H1 (cell line): ENCODE measurements around the gene STK32C. TPM values are rescaled to one million over a fixed set of nuclear protein-coding genes. Genes with fewer than 3 reads are reported as not detected.

Source experiments
- CTCF ChIA-PET: fragments of 300-600 bp; sonication (Branson Sonifier 250); formaldehyde crosslinking; loops from one replicate; lab custom pipeline; 2021; ENCODE audit not compliant: partially characterized antibody; lab: Charles Lee
- POLR2A ChIA-PET: fragments of 300-600 bp; sonication (Branson Sonifier 250); formaldehyde crosslinking; loops from one replicate; lab custom pipeline; 2021; ENCODE audit warnings: inconsistent platforms; ENCODE audit not compliant: partially characterized antibody; lab: Charles Lee
- DNase-seq, 2 experiments: peaks; one replicate each; pipeline versions ENCODE4 v3.0.0 to v3.0.0-alpha.2; 2010 to 2022; ENCODE audit warnings: low spot score in 2 of 2, low read depth in 1 of 2, mixed read lengths in 1 of 2
- FAIRE-seq: peaks from 2 replicates; lab custom pipeline; 2011; peaks lifted over from hg19 to GRCh38; lab: Jason Lieb, UNC
- H2AFZ ChIP-seq: 2 replicates; pipeline ENCODE4 v1.8.1; 2012; ENCODE audit warnings: low read length, inconsistent platforms
- H2AK5ac ChIP-seq: 2 replicates; pipeline ENCODE4 v1.6.1; 2013; ENCODE audit warnings: low read depth, low read length
- H2BK120ac ChIP-seq: replicated peaks from 2 replicates; pipeline ENCODE3; 2013; ENCODE audit warnings: low read depth, low read length, inconsistent platforms
- H2BK12ac ChIP-seq: 2 replicates; pipeline ENCODE4 v1.6.1; 2013; ENCODE audit warnings: low read depth, low read length
- H2BK15ac ChIP-seq: 2 replicates; pipeline ENCODE4 v1.6.1; 2013; ENCODE audit warnings: low read length
- H2BK20ac ChIP-seq: 2 replicates; pipeline ENCODE4 v1.6.1; 2013; ENCODE audit warnings: low read length
- H2BK5ac ChIP-seq: 2 replicates; pipeline ENCODE4 v1.6.1; 2013; ENCODE audit warnings: low read depth, low read length
- H3K14ac ChIP-seq: 2 replicates; pipeline ENCODE4 v1.6.1; 2013; ENCODE audit warnings: inconsistent platforms; ENCODE audit not compliant: insufficient read length
- H3K18ac ChIP-seq: 2 replicates; pipeline ENCODE4 v1.6.1; 2013; ENCODE audit warnings: low read length; ENCODE audit errors: extremely low read depth
- H3K23ac ChIP-seq: 2 replicates; pipeline ENCODE4 v1.6.1; 2013; ENCODE audit warnings: inconsistent platforms; ENCODE audit not compliant: insufficient read length
- H3K23me2 ChIP-seq: 2 replicates; pipeline ENCODE4 v1.6.1; 2013; ENCODE audit warnings: low read depth, low read length
- H3K27ac ChIP-seq: 2 replicates; pipeline ENCODE4 v1.6.1; 2011; ENCODE audit warnings: low read depth, low read length, inconsistent platforms
- H3K27me3 ChIP-seq, 4 experiments: replicated peaks in 1 of 4; 1 replicate in 1 of 4; 2 replicates in 3 of 4; pipeline versions ENCODE4 v1.6.1 to v1.8.1; 2011 to 2013; ENCODE audit warnings: low read length in 3 of 4, mild to moderate bottlenecking in 3 of 4, inconsistent platforms in 2 of 4, mixed read lengths in 2 of 4, moderate library complexity in 1 of 4; ENCODE audit not compliant: control insufficient read depth in 3 of 4, insufficient read depth in 3 of 4; ENCODE audit errors: extremely low read depth in 1 of 4
- H3K36me3 ChIP-seq, 4 experiments: 2 replicates each; pipeline versions ENCODE4 v1.6.1 to v1.8.1; 2011 to 2013; ENCODE audit warnings: mild to moderate bottlenecking in 4 of 4, low read length in 3 of 4, moderate library complexity in 2 of 4, control low read depth in 1 of 4, inconsistent platforms in 1 of 4; ENCODE audit not compliant: insufficient read depth in 4 of 4, control insufficient read depth in 2 of 4
- H3K4ac ChIP-seq: replicated peaks from 2 replicates; pipeline ENCODE3; 2013; ENCODE audit warnings: low read length, low read depth, mixed read lengths, inconsistent platforms; ENCODE audit not compliant: insufficient read length
- H3K4me1 ChIP-seq, 4 experiments: replicated peaks in 1 of 4; 1 replicate in 1 of 4; 2 replicates in 3 of 4; pipeline versions ENCODE4 v1.6.1 to v1.8.1; 2011 to 2013; ENCODE audit warnings: low read length in 3 of 4, inconsistent platforms in 2 of 4, mixed read lengths in 1 of 4; ENCODE audit not compliant: insufficient read depth in 4 of 4, control insufficient read depth in 3 of 4
- H3K4me2 ChIP-seq, 2 experiments: 2 replicates each; pipeline versions ENCODE4 v1.6.1 to v1.8.1; 2011 to 2013; ENCODE audit warnings: low read depth in 2 of 2, low read length in 2 of 2, control low read depth in 1 of 2, inconsistent platforms in 1 of 2, mild to moderate bottlenecking in 1 of 2; ENCODE audit not compliant: insufficient read depth in 1 of 2
- H3K4me3 ChIP-seq, 4 experiments: fragments of 200-600, 300-600 bp in 1 of 4; sonication (generic), shearing (Covaris generic), sonication (Bioruptor Twin) in 1 of 4; 2 replicates each; pipeline versions ENCODE4 v1.5.1 to v1.8.1; 2011 to 2016; ENCODE audit warnings: low read length in 4 of 4, low read depth in 3 of 4, control low read depth in 2 of 4, inconsistent platforms in 2 of 4, mild to moderate bottlenecking in 2 of 4, mixed read lengths in 1 of 4, moderate library complexity in 1 of 4; ENCODE audit not compliant: insufficient read depth in 2 of 4; ENCODE audit errors: extremely low read depth in 1 of 4
- H3K56ac ChIP-seq: replicated peaks from 2 replicates; pipeline ENCODE3; 2013; ENCODE audit warnings: low read depth, mild to moderate bottlenecking, mixed read lengths, low read length, inconsistent platforms; ENCODE audit not compliant: insufficient read length
- H3K79me1 ChIP-seq: 2 replicates; pipeline ENCODE4 v1.6.1; 2013; ENCODE audit warnings: low read depth, low read length, control low read depth
- H3K79me2 ChIP-seq, 2 experiments: 2 replicates each; pipeline versions ENCODE4 v1.6.1 to v1.8.1; 2012 to 2013; ENCODE audit warnings: low read length in 2 of 2, mild to moderate bottlenecking in 2 of 2, inconsistent platforms in 1 of 2; ENCODE audit not compliant: insufficient read depth in 2 of 2, control insufficient read depth in 1 of 2
- H3K9ac ChIP-seq, 4 experiments: replicated peaks in 1 of 4; 1 replicate in 1 of 4; 2 replicates in 3 of 4; pipeline versions ENCODE4 v1.6.1 to v1.8.1; 2011 to 2013; ENCODE audit warnings: low read depth in 3 of 4, low read length in 3 of 4, control low read depth in 2 of 4, mild to moderate bottlenecking in 2 of 4, moderate library complexity in 2 of 4, inconsistent platforms in 1 of 4; ENCODE audit errors: extremely low read depth in 1 of 4
- H3K9me3 ChIP-seq, 2 experiments: 2 replicates each; pipeline versions ENCODE4 v1.6.1 to v1.8.1; 2012 to 2013; ENCODE audit warnings: mild to moderate bottlenecking in 2 of 2, moderate library complexity in 2 of 2, control low read depth in 1 of 2, inconsistent platforms in 1 of 2, low read depth in 1 of 2, low read length in 1 of 2, mixed read lengths in 1 of 2; ENCODE audit not compliant: insufficient read depth in 2 of 2
- H4K20me1 ChIP-seq, 2 experiments: replicated peaks in 1 of 2; 2 replicates each; pipeline versions ENCODE3 to v1.8.1; 2011 to 2013; ENCODE audit warnings: inconsistent platforms in 2 of 2, low read length in 2 of 2, mild to moderate bottlenecking in 1 of 2; ENCODE audit not compliant: insufficient read depth in 2 of 2, control insufficient read depth in 1 of 2
- H4K5ac ChIP-seq: 2 replicates; pipeline ENCODE4 v1.6.1; 2013; ENCODE audit warnings: low read length, low read depth, mixed read lengths, inconsistent platforms; ENCODE audit not compliant: insufficient read length
- H4K8ac ChIP-seq: 2 replicates; pipeline ENCODE4 v1.8.0; 2013; ENCODE audit warnings: mild to moderate bottlenecking, moderate library complexity, low read length, inconsistent platforms; ENCODE audit not compliant: insufficient read depth; ENCODE audit errors: extremely low read depth
- H4K91ac ChIP-seq: replicated peaks from 2 replicates; pipeline ENCODE3; 2013; ENCODE audit warnings: low read length, mixed read lengths, inconsistent platforms; ENCODE audit not compliant: insufficient read length
- ATF2 ChIP-seq: IDR thresholded peaks from 2 replicates; pipeline ENCODE4 v1.6.1; 2012; ENCODE audit warnings: low read length, inconsistent platforms
- BRCA1 ChIP-seq: IDR thresholded peaks from 2 replicates; pipeline ENCODE4 v1.6.1; 2012; ENCODE audit warnings: low read depth, low read length, improper control_type of control experiment
- EP300 ChIP-seq, 2 experiments: IDR thresholded peaks; 1 replicate in 1 of 2; 2 replicates in 1 of 2; pipeline ENCODE4 v1.6.1; 2011 to 2012; ENCODE audit warnings: low read depth in 2 of 2, low read length in 2 of 2, mild to moderate bottlenecking in 2 of 2, borderline replicate concordance in 1 of 2, inconsistent platforms in 1 of 2, moderate library complexity in 1 of 2
- EZH2 ChIP-seq: fragments of 200-600 bp; sonication (generic); IDR thresholded peaks from 2 replicates; pipeline ENCODE4 v1.7.1; 2012; ENCODE audit warnings: low read depth, mild to moderate bottlenecking, moderate library complexity, low read length, inconsistent platforms; ENCODE audit not compliant: severe bottlenecking
- NANOG ChIP-seq: IDR thresholded peaks from 2 replicates; pipeline ENCODE4 v1.6.1; 2011; ENCODE audit warnings: low read length, low read depth, mild to moderate bottlenecking, inconsistent platforms; ENCODE audit not compliant: insufficient read depth, poor library complexity, severe bottlenecking
- POLR2A ChIP-seq, 2 experiments: IDR thresholded peaks; 1 replicate in 1 of 2; 2 replicates in 1 of 2; pipeline ENCODE4 v1.6.1; 2011; ENCODE audit warnings: low read depth in 2 of 2, low read length in 2 of 2, mild to moderate bottlenecking in 2 of 2; ENCODE audit errors: control extremely low read depth in 1 of 2
- SAP30 ChIP-seq: fragments of 300-600 bp; sonication (generic); IDR thresholded peaks from 2 replicates; pipeline ENCODE4 v1.7.1; 2012; ENCODE audit warnings: low read length, moderate library complexity, mild to moderate bottlenecking, inconsistent platforms; ENCODE audit not compliant: insufficient read depth, insufficient replicate concordance
- TCF12 ChIP-seq: IDR thresholded peaks from 2 replicates; pipeline ENCODE4 v1.6.1; 2011; ENCODE audit warnings: low read depth, mild to moderate bottlenecking, low read length
- ZNF274 ChIP-seq: IDR thresholded peaks from 2 replicates; pipeline ENCODE4 v1.7.0; 2012; ENCODE audit warnings: low read length, borderline replicate concordance; ENCODE audit errors: extremely low read depth
- WGBS, 2 experiments: shearing (Covaris generic) in 1 of 2; methylation state at CpG; one replicate each; pipeline versions ENCODE4 v1.1.6 to v1.1.7; 2013 to 2015; ENCODE audit warnings: low lambda C conversion rate in 2 of 2, mixed read lengths in 2 of 2, inconsistent platforms in 1 of 2, low coverage in 1 of 2, missing lambda C conversion rate in 1 of 2; ENCODE audit not compliant: insufficient replicate concordance in 2 of 2, insufficient coverage in 1 of 2, insufficient read length in 1 of 2; ENCODE audit errors: extremely low coverage in 1 of 2, missing lambda C conversion rate in 1 of 2; 5-methylcytosine and 5-hydroxymethylcytosine counted together
- polyA plus RNA-seq, 7 experiments: library from polyadenylated mRNA; depleted of rRNA in 3 of 7; stranded (reverse) in 5 of 7; unstranded in 2 of 7; fragments of >200 nt in 5 of 7; fragments of 200-250 nt in 2 of 7; gene quantifications; 1 replicate in 5 of 7; 2 replicates in 1 of 7; 4 replicates in 1 of 7; pipeline versions ENCODE4 v1.2.1 to v1.2.3, GENCODE V29; 2011 to 2013; ENCODE audit warnings: missing spikeins in 2 of 7, mixed read lengths in 2 of 7
- total RNA-seq: library from RNA; stranded (reverse); fragmentation: NEBNext Ultra II Directional; extraction: Animal tissue kit (Norgen Biotek cat#: 25700); gene quantifications from 2 replicates; pipeline ENCODE4 v1.2.1, GENCODE V29; 2021

Gene STK32C
- total and polyA plus RNA-seq, 2 of the 8 experiments (the other 6 are each of a cell fraction or from before 2014, with no cell fraction given): 10.6 to 15.6 TPM

GRCh38 chr10:132353456-132354355, 46.0 kb upstream of the STK32C start:
- Histone ChIP-seq H2BK15ac (no peak overlapping the region), H3K18ac (no peak overlapping the region), H4K5ac (no peak overlapping the region), H3K56ac (no peak overlapping the region), H3K79me1 (no peaks in the 10 kb centered on the region), H3K36me3 (no peaks in the 10 kb centered on the region), H2BK20ac (no peak overlapping the region), H2AK5ac (peak overlapping the region; percentile 24; the same call in 1 of the 2 replicates), H3K9ac (no peak overlapping the region), H2BK5ac (no peak overlapping the region), H3K27ac (no peak overlapping the region), H3K27me3 (peaks cover 0 to 2% (median 1%) of the 10 kb centered on the region in 4 experiments; a peak in 1 of 7 replicates), H3K23me2 (no peaks in the 10 kb centered on the region), H2BK12ac (no peak overlapping the region), H2AFZ (no peak overlapping the region), H3K4me2 (no peak overlapping the region), H3K23ac (no peak overlapping the region), H4K8ac (no peak overlapping the region; the same call in 1 of the 2 replicates), H4K20me1 (no peaks in the 10 kb centered on the region), H3K4me3 (no peak overlapping the region), H2BK120ac (no peak overlapping the region), H3K4ac (no peak overlapping the region), H4K91ac (no peak overlapping the region), H3K79me2 (no peaks in the 10 kb centered on the region), H3K14ac (no peak overlapping the region), H3K9me3 (no peaks in the 10 kb centered on the region; a peak in 1 of 4 replicates), H3K4me1 (0 out of 7 replicates have a peak, but pooled peaks cover 0 to 3% (median 0%) of the 10 kb centered on the region in 4 experiments)
- POLR2A ChIA-PET: no interaction called here
- no peak for DNase-seq
- FAIRE-seq: no peak
- CTCF ChIA-PET: interaction anchor here (0.7 to 3.5 kb wide), 27 partner anchors 8 to 282 kb away, joined by 3 to 18 read pairs (median 4); no protein-coding TSS in a partner anchor
- WGBS, 2 experiments: 89% methylated on average over 15 of the region's 20 CpGs; no CpG with 5 or more reads in 1 of the 2 experiments
- no peak for TF ChIP-seq EZH2
- TF ChIP-seq NANOG: no peak
- TF ChIP-seq POLR2A (IDR thresholded peaks at IDR 0.05; ENCODE audit: control extremely low read depth in 1 of 2, low read depth in 2 of 2, low read length in 2 of 2): no peak
- no peak for TF ChIP-seq ZNF274
- no peak for TF ChIP-seq ATF2
- no peak for TF ChIP-seq SAP30
- TF ChIP-seq TCF12: no peak
- TF ChIP-seq EP300 (IDR thresholded peaks at IDR 0.05; ENCODE audit: borderline replicate concordance in 1 of 2, low read depth in 2 of 2, low read length in 2 of 2): no peak
- TF ChIP-seq BRCA1: no peak
